GM12878 (cell line): ENCODE measurements around the gene NFKBIZ. TPM values are rescaled to one million over a fixed set of nuclear protein-coding genes. Genes with fewer than 3 reads are reported as not detected.

ENCODE experiments used
- BMI1 ChIP-seq: fragments of 450-650 bp; IDR thresholded peaks from 2 replicates; pipeline ENCODE4 v1.6.1; 2016; ENCODE audit warnings: mild to moderate bottlenecking, moderate library complexity, borderline replicate concordance
- BRCA1 ChIP-seq: IDR thresholded peaks from 2 replicates; pipeline ENCODE4 v1.6.1; 2011; ENCODE audit warnings: low read depth, low read length, improper control_type of control experiment
- CBX3 ChIP-seq: fragments of 200-600 bp; sonication (generic); IDR thresholded peaks from 2 replicates; pipeline ENCODE4 v1.6.1; 2016; ENCODE audit warnings: low read depth, borderline replicate concordance
- EED ChIP-seq: sonication (generic); IDR thresholded peaks from 2 replicates; pipeline ENCODE4 v1.6.1; 2016; ENCODE audit warnings: antibody characterized with exemption, low read depth
- EGR1 ChIP-seq, 2 experiments: IDR thresholded peaks; 1 replicate in 1 of 2; 2 replicates in 1 of 2; pipeline ENCODE4 v1.6.1; 2011 to 2012; ENCODE audit warnings: low read depth in 2 of 2, low read length in 2 of 2, borderline replicate concordance in 1 of 2, mild to moderate bottlenecking in 1 of 2, moderate library complexity in 1 of 2
- POLR2AphosphoS5 ChIP-seq: IDR thresholded peaks from 2 replicates; pipeline ENCODE4 v1.6.1; 2011; ENCODE audit warnings: mild to moderate bottlenecking, low read length, inconsistent platforms
- RAD21 ChIP-seq: IDR thresholded peaks from 2 replicates; pipeline ENCODE4 v1.6.1; 2011; ENCODE audit warnings: mild to moderate bottlenecking, low read depth, low read length, moderate library complexity; ENCODE audit not compliant: insufficient read depth
- RB1 ChIP-seq: fragments of 450-650 bp; formaldehyde crosslinking; IDR thresholded peaks from 2 replicates; pipeline ENCODE4 v1.6.1; 2017; ENCODE audit warnings: mild to moderate bottlenecking, borderline replicate concordance
- SREBF1 ChIP-seq: IDR thresholded peaks from 2 replicates; pipeline ENCODE4 v1.6.1; 2012; ENCODE audit warnings: mild to moderate bottlenecking, low read length
- ZNF274 ChIP-seq: IDR thresholded peaks from one replicate; pipeline ENCODE4 v1.8.0; 2011; ENCODE audit not compliant: insufficient read length, insufficient read depth
- ZZZ3 ChIP-seq: IDR thresholded peaks from 2 replicates; pipeline ENCODE4 v1.6.1; 2011; ENCODE audit warnings: low read depth; ENCODE audit not compliant: control insufficient read depth, insufficient read length
- polyA plus RNA-seq, 11 experiments: library from polyadenylated mRNA; depleted of rRNA in 4 of 11; unstranded in 6 of 11; stranded (reverse) in 5 of 11; fragments of >200 nt; fragmentation: Nextera tagmentation in 4 of 11; fragmentation: Illumina TruSeq in 1 of 11; extraction: Ambion mirVana in 4 of 11; extraction: Trizol in 1 of 11; gene quantifications; 1 replicate in 1 of 11; 2 replicates in 10 of 11; pipeline versions ENCODE4 v1.2.1 to v1.2.3, GENCODE V29; 2011 to 2016; ENCODE audit warnings: inconsistent platforms in 2 of 11, missing spikeins in 2 of 11, low read depth in 1 of 11
- total RNA-seq, 4 experiments: library from RNA; depleted of rRNA in 3 of 4; stranded (reverse); fragments of >200 nt in 3 of 4; fragmentation: Illumina TruSeq in 1 of 4; extraction: Trizol in 1 of 4; gene quantifications; 2 replicates each; pipeline versions ENCODE4 v1.2.1 to v1.2.3, GENCODE V29; 2013 to 2021
- TF ChIP-seq, protein P1 (sequence below): fragments of 450-650 bp; IDR thresholded peaks from 2 replicates; pipeline ENCODE4 v1.6.1; 2017; ENCODE audit warnings: mild to moderate bottlenecking, low read depth, inconsistent platforms; ENCODE audit not compliant: poor library complexity, severe bottlenecking
- TF ChIP-seq, protein P2 (sequence below): fragments of 150-350 bp; IDR thresholded peaks from 2 replicates; pipeline ENCODE4 v1.6.1; 2016; ENCODE audit warnings: low read depth, low read length
- TF ChIP-seq, protein P3 (sequence below): IDR thresholded peaks from 2 replicates; pipeline ENCODE4 v1.6.1; 2012; ENCODE audit warnings: low read depth, low read length, improper control_type of control experiment
- TF ChIP-seq, protein P4 (sequence below): fragments of 450-650 bp; IDR thresholded peaks from 2 replicates; pipeline ENCODE4 v1.6.1; 2016; ENCODE audit warnings: mild to moderate bottlenecking
- TF ChIP-seq, protein P5 (sequence below): fragments of 450-650 bp; IDR thresholded peaks from 2 replicates; pipeline ENCODE4 v1.6.1; 2016; ENCODE audit warnings: mild to moderate bottlenecking, moderate library complexity, borderline replicate concordance
- TF ChIP-seq, protein P6 (sequence below): IDR thresholded peaks from 2 replicates; pipeline ENCODE4 v1.6.1; 2012; ENCODE audit warnings: low read depth, low read length, improper control_type of control experiment

NFKBIZ gene
- total and polyA plus RNA-seq, 10 of the 15 experiments (the other 5 are each of a cell fraction or from before 2014, with no cell fraction given): 6.3 to 53.8 (median 17.3) TPM

DNA sequence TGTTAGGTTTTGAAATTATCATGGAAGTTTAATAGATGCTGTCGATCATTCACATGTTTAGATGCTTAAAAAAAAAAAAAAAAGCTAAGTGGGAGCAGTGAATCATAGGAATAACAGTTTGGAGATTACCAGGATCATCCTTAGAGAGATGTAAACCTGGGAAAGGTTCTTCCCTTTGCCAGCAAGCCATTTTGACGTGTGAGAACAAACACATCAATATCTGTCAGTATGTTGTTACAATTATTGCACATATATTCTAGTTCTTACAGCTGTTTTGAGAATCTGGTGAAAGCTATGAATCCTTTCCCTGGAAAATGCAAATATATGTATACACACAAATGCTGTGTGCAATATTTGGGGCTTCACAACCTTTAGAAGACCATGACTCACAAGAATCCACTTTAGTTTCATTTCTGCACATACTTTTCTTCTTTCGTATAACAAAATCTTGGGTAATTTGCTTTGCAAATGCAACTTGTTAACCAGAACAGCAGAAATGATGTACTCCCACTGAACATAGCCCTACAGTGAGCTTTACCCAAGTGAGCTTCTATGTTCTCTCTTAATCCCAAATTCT is 12.0 kb downstream of the NFKBIZ start (continued):
- TF ChIP-seq ZZZ3 (no peak), BMI1 (peak; percentile 6; the same call in 1 of the 2 replicates), CBX3 (no peak), SREBF1 (no peak), RAD21 (no peak), POLR2AphosphoS5 (peak; percentile 3), RB1 (no peak), BRCA1 (no peak), ZNF274 (no peak), EED (no peak), EGR1 (IDR thresholded peaks at IDR 0.05; ENCODE audit: borderline replicate concordance in 1 of 2, low read depth in 2 of 2, low read length in 2 of 2) (no peak)
- TF ChIP-seq, protein P1, sequence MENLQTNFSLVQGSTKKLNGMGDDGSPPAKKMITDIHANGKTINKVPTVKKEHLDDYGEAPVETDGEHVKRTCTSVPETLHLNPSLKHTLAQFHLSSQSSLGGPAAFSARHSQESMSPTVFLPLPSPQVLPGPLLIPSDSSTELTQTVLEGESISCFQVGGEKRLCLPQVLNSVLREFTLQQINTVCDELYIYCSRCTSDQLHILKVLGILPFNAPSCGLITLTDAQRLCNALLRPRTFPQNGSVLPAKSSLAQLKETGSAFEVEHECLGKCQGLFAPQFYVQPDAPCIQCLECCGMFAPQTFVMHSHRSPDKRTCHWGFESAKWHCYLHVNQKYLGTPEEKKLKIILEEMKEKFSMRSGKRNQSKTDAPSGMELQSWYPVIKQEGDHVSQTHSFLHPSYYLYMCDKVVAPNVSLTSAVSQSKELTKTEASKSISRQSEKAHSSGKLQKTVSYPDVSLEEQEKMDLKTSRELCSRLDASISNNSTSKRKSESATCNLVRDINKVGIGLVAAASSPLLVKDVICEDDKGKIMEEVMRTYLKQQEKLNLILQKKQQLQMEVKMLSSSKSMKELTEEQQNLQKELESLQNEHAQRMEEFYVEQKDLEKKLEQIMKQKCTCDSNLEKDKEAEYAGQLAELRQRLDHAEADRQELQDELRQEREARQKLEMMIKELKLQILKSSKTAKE: no peak
- TF ChIP-seq, protein P2, sequence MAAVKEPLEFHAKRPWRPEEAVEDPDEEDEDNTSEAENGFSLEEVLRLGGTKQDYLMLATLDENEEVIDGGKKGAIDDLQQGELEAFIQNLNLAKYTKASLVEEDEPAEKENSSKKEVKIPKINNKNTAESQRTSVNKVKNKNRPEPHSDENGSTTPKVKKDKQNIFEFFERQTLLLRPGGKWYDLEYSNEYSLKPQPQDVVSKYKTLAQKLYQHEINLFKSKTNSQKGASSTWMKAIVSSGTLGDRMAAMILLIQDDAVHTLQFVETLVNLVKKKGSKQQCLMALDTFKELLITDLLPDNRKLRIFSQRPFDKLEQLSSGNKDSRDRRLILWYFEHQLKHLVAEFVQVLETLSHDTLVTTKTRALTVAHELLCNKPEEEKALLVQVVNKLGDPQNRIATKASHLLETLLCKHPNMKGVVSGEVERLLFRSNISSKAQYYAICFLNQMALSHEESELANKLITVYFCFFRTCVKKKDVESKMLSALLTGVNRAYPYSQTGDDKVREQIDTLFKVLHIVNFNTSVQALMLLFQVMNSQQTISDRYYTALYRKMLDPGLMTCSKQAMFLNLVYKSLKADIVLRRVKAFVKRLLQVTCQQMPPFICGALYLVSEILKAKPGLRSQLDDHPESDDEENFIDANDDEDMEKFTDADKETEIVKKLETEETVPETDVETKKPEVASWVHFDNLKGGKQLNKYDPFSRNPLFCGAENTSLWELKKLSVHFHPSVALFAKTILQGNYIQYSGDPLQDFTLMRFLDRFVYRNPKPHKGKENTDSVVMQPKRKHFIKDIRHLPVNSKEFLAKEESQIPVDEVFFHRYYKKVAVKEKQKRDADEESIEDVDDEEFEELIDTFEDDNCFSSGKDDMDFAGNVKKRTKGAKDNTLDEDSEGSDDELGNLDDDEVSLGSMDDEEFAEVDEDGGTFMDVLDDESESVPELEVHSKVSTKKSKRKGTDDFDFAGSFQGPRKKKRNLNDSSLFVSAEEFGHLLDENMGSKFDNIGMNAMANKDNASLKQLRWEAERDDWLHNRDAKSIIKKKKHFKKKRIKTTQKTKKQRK: no peak
- TF ChIP-seq, protein P3, sequence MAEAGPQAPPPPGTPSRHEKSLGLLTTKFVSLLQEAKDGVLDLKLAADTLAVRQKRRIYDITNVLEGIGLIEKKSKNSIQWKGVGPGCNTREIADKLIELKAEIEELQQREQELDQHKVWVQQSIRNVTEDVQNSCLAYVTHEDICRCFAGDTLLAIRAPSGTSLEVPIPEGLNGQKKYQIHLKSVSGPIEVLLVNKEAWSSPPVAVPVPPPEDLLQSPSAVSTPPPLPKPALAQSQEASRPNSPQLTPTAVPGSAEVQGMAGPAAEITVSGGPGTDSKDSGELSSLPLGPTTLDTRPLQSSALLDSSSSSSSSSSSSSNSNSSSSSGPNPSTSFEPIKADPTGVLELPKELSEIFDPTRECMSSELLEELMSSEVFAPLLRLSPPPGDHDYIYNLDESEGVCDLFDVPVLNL: no peak
- TF ChIP-seq, protein P4, sequence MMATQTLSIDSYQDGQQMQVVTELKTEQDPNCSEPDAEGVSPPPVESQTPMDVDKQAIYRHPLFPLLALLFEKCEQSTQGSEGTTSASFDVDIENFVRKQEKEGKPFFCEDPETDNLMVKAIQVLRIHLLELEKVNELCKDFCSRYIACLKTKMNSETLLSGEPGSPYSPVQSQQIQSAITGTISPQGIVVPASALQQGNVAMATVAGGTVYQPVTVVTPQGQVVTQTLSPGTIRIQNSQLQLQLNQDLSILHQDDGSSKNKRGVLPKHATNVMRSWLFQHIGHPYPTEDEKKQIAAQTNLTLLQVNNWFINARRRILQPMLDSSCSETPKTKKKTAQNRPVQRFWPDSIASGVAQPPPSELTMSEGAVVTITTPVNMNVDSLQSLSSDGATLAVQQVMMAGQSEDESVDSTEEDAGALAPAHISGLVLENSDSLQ: peak; percentile 55; the same call in 1 of the 2 replicates
- TF ChIP-seq, protein P5, sequence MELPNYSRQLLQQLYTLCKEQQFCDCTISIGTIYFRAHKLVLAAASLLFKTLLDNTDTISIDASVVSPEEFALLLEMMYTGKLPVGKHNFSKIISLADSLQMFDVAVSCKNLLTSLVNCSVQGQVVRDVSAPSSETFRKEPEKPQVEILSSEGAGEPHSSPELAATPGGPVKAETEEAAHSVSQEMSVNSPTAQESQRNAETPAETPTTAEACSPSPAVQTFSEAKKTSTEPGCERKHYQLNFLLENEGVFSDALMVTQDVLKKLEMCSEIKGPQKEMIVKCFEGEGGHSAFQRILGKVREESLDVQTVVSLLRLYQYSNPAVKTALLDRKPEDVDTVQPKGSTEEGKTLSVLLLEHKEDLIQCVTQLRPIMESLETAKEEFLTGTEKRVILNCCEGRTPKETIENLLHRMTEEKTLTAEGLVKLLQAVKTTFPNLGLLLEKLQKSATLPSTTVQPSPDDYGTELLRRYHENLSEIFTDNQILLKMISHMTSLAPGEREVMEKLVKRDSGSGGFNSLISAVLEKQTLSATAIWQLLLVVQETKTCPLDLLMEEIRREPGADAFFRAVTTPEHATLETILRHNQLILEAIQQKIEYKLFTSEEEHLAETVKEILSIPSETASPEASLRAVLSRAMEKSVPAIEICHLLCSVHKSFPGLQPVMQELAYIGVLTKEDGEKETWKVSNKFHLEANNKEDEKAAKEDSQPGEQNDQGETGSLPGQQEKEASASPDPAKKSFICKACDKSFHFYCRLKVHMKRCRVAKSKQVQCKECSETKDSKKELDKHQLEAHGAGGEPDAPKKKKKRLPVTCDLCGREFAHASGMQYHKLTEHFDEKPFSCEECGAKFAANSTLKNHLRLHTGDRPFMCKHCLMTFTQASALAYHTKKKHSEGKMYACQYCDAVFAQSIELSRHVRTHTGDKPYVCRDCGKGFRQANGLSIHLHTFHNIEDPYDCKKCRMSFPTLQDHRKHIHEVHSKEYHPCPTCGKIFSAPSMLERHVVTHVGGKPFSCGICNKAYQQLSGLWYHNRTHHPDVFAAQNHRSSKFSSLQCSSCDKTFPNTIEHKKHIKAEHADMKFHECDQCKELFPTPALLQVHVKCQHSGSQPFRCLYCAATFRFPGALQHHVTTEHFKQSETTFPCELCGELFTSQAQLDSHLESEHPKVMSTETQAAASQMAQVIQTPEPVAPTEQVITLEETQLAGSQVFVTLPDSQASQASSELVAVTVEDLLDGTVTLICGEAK: no peak
- TF ChIP-seq, protein P6, sequence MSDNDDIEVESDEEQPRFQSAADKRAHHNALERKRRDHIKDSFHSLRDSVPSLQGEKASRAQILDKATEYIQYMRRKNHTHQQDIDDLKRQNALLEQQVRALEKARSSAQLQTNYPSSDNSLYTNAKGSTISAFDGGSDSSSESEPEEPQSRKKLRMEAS: no peak
